Natural killer cell (primary cell): Measurements from ENCODE around the gene DYNC1H1. TPM values are rescaled to one million over a fixed set of nuclear protein-coding genes. Genes with fewer than 3 reads are reported as not detected.

ENCODE experiments used
- ATAC-seq, 3 donors: fragments of 150-1000 bp in 2 of 3; fragments of 200-7000 bp in 1 of 3; cut with Tn5 transposase; 1 replicate in 1 of 3; 2 replicates in 2 of 3; pipeline ENCODE4 v1.10.0; 2021; ENCODE audit warnings: mild to moderate bottlenecking in 2 of 3, moderate library complexity in 2 of 3
- DNase-seq, 2 donors: peaks; one replicate each; pipeline versions ENCODE4 v3.0.0 to v3.0.0-alpha.2; 2013 to 2021; ENCODE audit warnings: mixed read lengths in 1 of 2
- H3K27ac ChIP-seq: one replicate; pipeline ENCODE4 v1.5.1; 2013; ENCODE audit warnings: mild to moderate bottlenecking, low read length
- H3K27me3 ChIP-seq: one replicate; pipeline ENCODE4 v1.6.1; 2013; ENCODE audit warnings: low read length; ENCODE audit not compliant: control insufficient read depth, insufficient read depth
- H3K36me3 ChIP-seq: one replicate; pipeline ENCODE4 v1.6.1; 2013; ENCODE audit warnings: low read length; ENCODE audit not compliant: control insufficient read depth, insufficient read depth
- H3K4me1 ChIP-seq: one replicate; pipeline ENCODE4 v1.6.1; 2013; ENCODE audit warnings: low read length; ENCODE audit not compliant: control insufficient read depth, insufficient read depth
- H3K4me3 ChIP-seq: one replicate; pipeline ENCODE4 v1.5.1; 2013; ENCODE audit warnings: low read length
- H3K9me3 ChIP-seq: one replicate; pipeline ENCODE4 v1.6.1; 2013; ENCODE audit warnings: low read length; ENCODE audit not compliant: control insufficient read depth, insufficient read depth
- H3K27ac Mint-ChIP-seq, 2 donors: one replicate each; pipeline ENCODE4 v1.8.0; 2022; ENCODE audit warnings: mild to moderate bottlenecking in 2 of 2, mixed read lengths in 2 of 2, moderate library complexity in 1 of 2
- H3K27me3 Mint-ChIP-seq, 2 donors: one replicate each; pipeline ENCODE4 v1.8.0; 2022; ENCODE audit warnings: low read depth in 2 of 2, mixed read lengths in 2 of 2
- H3K36me3 Mint-ChIP-seq: one replicate; pipeline ENCODE4 v1.8.0; 2022; ENCODE audit warnings: mixed read lengths
- H3K4me1 Mint-ChIP-seq, 2 donors: one replicate each; pipeline ENCODE4 v1.8.0; 2022; ENCODE audit warnings: mixed read lengths in 2 of 2
- H3K4me3 Mint-ChIP-seq: one replicate; pipeline ENCODE4 v1.8.0; 2022; ENCODE audit warnings: mild to moderate bottlenecking, moderate library complexity, mixed read lengths
- H3K9me3 Mint-ChIP-seq, 2 donors: one replicate each; pipeline ENCODE4 v1.8.0; 2022; ENCODE audit warnings: mixed read lengths in 2 of 2
- CTCF ChIP-seq: fragments of 200-600 bp; IDR thresholded peaks from one replicate; pipeline ENCODE4 v1.8.0; 2022; ENCODE audit warnings: antibody characterized with exemption
- WGBS: methylation state at CpG from one replicate; pipeline ENCODE4 v1.1.7; 2013; ENCODE audit warnings: missing lambda C conversion rate; ENCODE audit not compliant: insufficient coverage; 5-methylcytosine and 5-hydroxymethylcytosine counted together
- intact Hi-C: fragments of 100-400 bp; cut with micrococcal nuclease; formaldehyde crosslinking; loops from one replicate; pipeline ENCODE4 v1.14.2; 2022
- total RNA-seq, 4 donors: library from RNA; stranded (reverse); fragments of 120-200 nt in 1 of 4; gene quantifications; one replicate each; pipeline versions ENCODE4 v1.2.3 to v1.2.4, GENCODE V29; 2013 to 2022

DYNC1H1 gene
- total RNA-seq, 3 donors from 2014 or later (not counting 1 experiment from before 2014, with no cell fraction given): 313 to 381 (median 349) TPM

DNA sequence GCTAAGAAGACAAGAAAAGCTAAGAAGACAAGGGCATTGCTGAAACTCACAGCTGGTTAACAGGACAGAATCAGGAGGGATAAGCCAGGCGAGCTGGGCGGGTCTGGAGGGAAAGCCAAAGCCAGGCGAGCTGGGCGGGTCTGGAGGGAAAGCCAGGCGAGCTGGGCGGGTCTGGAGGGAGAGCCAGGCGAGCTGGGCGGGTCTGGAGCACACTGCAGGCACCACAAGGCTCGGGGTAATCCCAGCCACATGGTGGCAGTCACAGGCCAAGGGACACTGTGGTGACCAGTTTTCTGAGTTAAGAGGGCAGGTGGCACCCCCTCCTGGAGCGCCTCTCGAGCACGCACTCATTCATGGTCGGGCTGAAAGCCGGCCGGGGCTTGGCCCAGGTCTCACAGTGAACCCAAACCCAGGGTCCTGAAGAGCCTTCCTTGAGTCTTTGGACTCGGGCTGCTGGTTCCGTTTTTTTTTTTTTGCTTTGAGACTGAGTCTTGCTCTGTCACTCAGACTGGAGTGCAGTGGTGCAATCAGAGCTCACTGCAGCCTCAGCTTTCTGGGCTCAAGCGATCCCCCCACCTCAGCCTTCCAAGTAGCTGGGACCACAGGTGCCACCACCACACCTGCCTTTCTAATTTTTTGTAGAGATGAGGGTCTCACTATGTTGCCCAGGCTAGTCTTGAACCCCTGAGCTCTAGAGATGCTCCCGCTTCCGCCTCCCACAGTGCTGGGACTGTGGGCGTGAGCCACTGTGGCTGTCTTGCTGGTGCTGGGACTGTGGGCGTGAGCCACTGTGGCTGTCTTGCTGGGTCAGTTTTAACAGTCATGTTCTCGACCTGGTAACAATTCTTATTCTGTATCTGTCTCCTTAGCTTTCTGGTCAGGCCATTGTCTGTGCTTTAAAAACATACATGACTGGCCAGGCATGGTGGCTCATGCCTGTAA lies 82.2 kb downstream of the DYNC1H1 start:
- no peaks in the 10 kb centered on the region for H3K9me3 ChIP-seq
- peak in 1 of 2 donors; percentile 45 for DNase-seq
- no peaks in the 10 kb centered on the region for H3K4me1 ChIP-seq
- H3K27ac ChIP-seq: no peak overlapping the region
- ATAC-seq: peak; percentile 42 to 66 (median 61)
- no peak for TF ChIP-seq CTCF
- peaks cover 76% of the 10 kb centered on the region for H3K36me3 ChIP-seq
- Mint-ChIP-seq H3K36me3 (no peaks in the 10 kb centered on the region), H3K9me3 (no peaks in the 10 kb centered on the region), H3K27ac (no peak overlapping the region), H3K4me1 (no peaks in the 10 kb centered on the region), H3K4me3 (no peak overlapping the region), H3K27me3 (no peaks in the 10 kb centered on the region)
- WGBS: 88% methylated on average over 23 of the region's 23 CpGs
- H3K27me3 ChIP-seq: no peaks in the 10 kb centered on the region
- intact Hi-C loops: no loop called here
- H3K4me3 ChIP-seq: no peak overlapping the region

GRCh38 chr14:102047808-102048540 lies 83.6 kb downstream of the DYNC1H1 start:
- no peak for ATAC-seq
- Histone ChIP-seq H3K9me3 (no peaks in the 10 kb centered on the region), H3K4me1 (no peaks in the 10 kb centered on the region), H3K4me3 (no peak overlapping the region), H3K27ac (no peak overlapping the region), H3K36me3 (peaks cover 63% of the 10 kb centered on the region), H3K27me3 (no peaks in the 10 kb centered on the region)
- Mint-ChIP-seq H3K27ac (no peak overlapping the region), H3K9me3 (no peaks in the 10 kb centered on the region), H3K27me3 (no peaks in the 10 kb centered on the region), H3K4me3 (no peak overlapping the region), H3K36me3 (no peaks in the 10 kb centered on the region), H3K4me1 (no peaks in the 10 kb centered on the region)
- 94% methylated on average over 33 of the region's 33 CpGs for WGBS
- intact Hi-C loops: no loop called here
- no peak for DNase-seq
- no peak for TF ChIP-seq CTCF

GRCh38 chr14:102049258-102050025 lies 85.1 kb downstream of the DYNC1H1 start:
- Mint-ChIP-seq H3K27ac (no peak overlapping the region), H3K27me3 (no peaks in the 10 kb centered on the region), H3K4me1 (no peaks in the 10 kb centered on the region), H3K9me3 (no peaks in the 10 kb centered on the region), H3K36me3 (no peaks in the 10 kb centered on the region), H3K4me3 (no peak overlapping the region)
- 98% methylated on average over 25 of the region's 25 CpGs for WGBS
- Histone ChIP-seq H3K36me3 (peaks cover 49% of the 10 kb centered on the region), H3K27ac (no peak overlapping the region), H3K4me1 (no peaks in the 10 kb centered on the region), H3K27me3 (no peaks in the 10 kb centered on the region), H3K4me3 (no peak overlapping the region), H3K9me3 (no peaks in the 10 kb centered on the region)
- ATAC-seq (peak in 1 of 3 donors; percentile 11), DNase-seq (no peak)
- TF ChIP-seq CTCF: no peak
- intact Hi-C loops: no loop called here
